Kidney capillary endothelial cell (primary cell): ENCODE results near the gene PSMA4.
A peak's percentile ranks its signal among the peaks of the same experiment; 100 is the strongest.
"Not testable (repeated sequence)": the region's sequence is repeated elsewhere in the genome, so short reads cannot be mapped to it uniquely, and the experiment has no call there.

Experiments used
- DNase-seq: peaks from one replicate; pipeline ENCODE4 v3.0.0-alpha.2; 2018; ENCODE audit warnings: low spot score

The PSMA4 gene

DNA sequence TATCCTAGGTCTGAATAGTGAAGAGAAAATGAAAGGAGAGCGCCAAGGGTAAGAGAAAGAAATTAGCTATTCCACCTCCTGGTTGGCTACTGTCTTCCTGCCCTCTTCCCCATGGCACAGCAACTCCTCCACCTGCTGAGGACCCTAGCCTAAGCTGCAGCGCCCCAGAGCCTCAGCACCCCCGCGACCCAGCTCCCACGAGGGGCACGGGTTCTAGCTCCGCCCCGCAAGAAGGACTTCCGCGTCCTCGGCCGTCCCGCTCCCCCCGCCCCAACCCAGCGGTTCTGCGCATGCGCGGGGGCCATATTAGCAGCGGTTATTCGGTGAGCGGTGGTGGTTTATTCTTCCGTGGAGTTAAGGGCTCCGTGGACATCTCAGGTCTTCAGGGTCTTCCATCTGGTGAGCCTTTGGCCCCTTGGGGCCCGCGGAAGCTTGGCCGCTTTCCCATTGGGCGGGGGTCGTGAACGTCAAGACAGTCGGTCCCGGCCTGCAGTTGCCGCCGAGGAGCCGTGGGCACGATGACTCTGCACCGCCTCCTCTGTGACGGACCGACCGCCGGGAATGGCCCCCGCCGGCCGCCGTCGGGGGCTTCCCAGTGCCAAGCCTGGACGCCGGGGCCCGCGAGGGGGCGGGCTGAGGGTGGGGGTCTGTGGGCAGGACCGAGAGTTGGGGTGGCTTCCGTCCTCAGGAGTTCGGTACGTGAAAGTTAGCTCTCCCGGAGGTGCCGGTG is at the start of gene PSMA4:
Gene PSMA4, plus strand, starts transcription at position 304 of the 730 bp plus-strand sequence. CDS start 1,484 bp downstream, outside the sequence.
- peak; percentile 79 for DNase-seq

DNA sequence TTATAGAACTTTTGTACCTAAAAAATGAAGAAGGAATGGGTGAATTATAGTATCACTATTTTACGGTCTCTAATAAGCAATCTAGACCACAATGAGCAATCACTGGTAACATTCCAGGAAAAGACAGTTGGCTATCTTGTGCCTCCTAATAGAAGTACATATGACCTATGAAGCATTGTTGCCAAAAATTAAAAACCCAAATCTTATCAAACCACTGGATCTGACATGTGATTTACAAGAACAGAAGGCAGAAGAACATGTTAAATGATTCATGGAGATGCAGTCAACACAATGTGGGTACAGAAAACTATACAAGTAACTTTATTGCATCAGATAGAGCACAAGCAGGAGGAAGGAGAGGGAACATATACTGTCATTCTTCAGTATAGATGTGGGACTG is 47.4 kb upstream of the PSMA4 start:
- no peak for DNase-seq

- DNase-seq, result no peak
Observed at GRCh38 chr15:78501857-78502256, 38.4 kb upstream of the PSMA4 start.

GRCh38 chr15:78502641-78503040 is 37.6 kb upstream of the PSMA4 start:
- no peak for DNase-seq

DNA sequence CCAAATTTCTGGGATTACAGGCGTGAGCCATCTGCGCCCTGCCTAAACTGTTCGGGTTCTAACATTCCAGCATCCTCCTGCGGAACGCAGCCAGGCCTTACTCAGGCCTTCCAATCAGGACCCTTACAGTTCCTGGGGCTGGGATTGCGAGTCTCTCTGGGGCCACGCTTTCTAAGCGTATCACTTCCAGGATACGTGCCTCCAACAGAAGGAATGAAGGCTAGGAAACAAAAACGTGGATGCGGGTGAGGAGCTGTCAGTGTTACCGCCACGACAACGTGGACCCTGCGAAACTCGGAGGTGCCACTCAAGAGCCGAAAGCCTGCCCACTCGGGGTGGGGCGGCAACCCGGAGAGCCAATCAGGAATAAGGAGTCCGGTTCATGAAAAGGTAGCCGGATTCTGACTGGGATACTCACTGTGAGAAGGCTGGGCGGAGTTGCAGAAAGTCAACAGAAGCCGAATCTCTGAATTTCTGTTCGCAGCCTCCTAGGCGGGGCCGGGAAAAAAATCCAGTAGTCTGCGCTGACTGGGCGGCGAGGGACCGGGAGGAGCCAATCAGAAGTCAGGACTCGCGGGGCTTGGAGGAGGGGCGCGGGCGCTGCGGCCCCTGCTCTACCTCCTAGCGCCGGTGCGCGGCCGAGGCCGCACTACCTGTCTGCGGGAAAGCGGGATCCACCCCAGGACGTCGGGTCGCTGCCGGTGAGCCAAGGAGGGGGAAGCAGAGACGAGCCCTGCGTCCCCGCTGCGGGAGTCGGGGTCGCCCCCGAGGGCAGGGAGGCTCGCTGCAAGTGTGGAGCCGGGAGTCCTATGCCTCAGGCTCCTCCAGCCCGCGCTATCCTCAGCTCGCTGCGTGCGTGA is 33.0 kb upstream of the PSMA4 start, which contains the start of gene HYKK:
Gene HYKK, plus strand, starts transcription at position 607 of the 860 bp plus-strand sequence. CDS start 5,512 bp downstream, outside the sequence.
- peak; percentile 97 for DNase-seq

DNA sequence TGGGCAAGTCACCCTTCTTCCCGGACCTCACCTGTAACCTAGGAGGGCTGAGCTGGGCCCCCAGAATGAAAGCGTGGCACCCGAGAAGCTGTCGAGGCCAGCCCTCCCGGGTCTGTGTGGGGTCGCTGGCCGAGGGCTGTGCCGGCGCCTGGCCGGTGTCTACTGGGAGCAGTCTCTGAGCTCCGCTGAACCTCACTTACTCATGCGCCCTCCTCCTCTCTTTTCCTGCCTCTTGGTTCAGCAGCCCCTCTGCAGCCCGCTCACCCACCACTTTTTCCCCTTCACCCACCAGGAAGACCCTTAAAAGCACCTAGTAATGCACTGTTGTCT is 32.4 kb upstream of the PSMA4 start:
- no peak for DNase-seq

DNA sequence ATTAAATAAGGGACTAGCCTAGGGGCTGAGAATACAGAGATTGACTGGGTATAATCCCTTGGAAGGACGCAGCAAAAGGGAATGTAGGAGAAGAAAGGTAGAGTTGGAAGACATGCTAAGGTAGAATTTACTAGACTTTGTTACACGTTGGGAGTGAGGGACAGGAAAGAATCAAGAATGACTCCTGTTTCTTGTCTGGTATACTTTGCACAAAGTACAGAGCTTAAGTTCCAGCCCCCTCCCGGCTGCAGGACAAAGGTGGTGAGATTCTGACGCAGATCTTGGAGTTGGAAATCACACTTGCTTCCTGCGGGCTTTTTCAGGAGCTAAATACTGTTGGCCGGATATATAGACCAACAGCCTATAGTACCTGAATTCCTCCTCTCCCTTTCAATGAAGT is 32.0 kb upstream of the PSMA4 start:
- DNase-seq, result no peak

GRCh38 chr15:78509726-78510312 is 30.4 kb upstream of the PSMA4 start:
- no peak for DNase-seq

GRCh38 chr15:78520035-78520434 is 20.2 kb upstream of the PSMA4 start:
- not testable (repeated sequence) for DNase-seq

- no peak for DNase-seq
Observed at GRCh38 chr15:78524230-78524629, 16.0 kb upstream of the PSMA4 start.

GRCh38 chr15:78527325-78527724 is 12.9 kb upstream of the PSMA4 start:
- no peak for DNase-seq

- no peak for DNase-seq
Observed at GRCh38 chr15:78533331-78533730, 6.9 kb upstream of the PSMA4 start.

GRCh38 chr15:78536134-78536533 is 4.1 kb upstream of the PSMA4 start:
- no peak for DNase-seq

GRCh38 chr15:78537266-78537905 is 2.9 kb upstream of the PSMA4 start:
- no peak for DNase-seq

GRCh38 chr15:78538358-78538757 is 1.9 kb upstream of the PSMA4 start:
- no peak for DNase-seq

- not testable (repeated sequence) for DNase-seq
Observed at GRCh38 chr15:78539464-78540140, 642 bp upstream of the PSMA4 start.

DNA sequence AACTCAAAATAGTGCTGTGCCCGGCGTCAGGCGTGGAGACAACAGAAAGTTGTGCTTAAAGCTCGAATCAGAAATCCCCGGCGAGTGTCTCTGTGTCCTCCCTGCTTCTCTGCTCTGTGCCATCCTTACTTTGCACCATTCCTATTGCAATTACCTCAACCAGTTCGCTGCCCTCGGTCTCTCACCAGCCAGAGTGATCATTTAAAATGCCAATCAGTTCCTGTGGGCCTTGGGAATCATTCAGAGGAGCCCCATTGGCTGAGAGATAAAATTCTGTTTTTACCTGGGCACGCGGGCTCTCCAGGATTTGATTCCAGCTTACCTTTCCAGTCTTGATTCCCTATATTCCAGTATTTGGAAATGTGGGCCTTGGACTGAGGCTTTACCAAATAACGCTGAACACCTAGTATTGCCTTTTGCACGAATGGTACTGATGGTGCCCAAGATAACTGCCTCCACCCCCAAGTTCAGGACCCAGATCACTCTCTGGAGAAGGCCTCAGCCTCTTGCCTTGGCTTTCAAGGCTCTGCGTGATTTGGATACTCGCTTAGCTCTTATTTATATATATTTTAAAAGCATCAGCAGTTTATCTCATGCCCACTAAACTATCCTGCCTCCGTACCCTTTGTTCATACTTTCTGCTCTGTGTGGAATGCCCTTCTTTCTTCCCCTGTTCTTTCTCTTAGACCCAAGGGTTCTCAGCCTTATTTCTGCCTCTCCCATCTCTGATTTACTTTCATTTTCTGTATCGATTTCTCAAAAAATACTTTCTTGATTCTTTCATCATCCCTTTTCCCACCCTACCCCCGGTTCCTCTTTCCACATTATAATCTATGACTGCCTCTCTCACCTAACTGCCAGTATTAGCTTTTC is 863 bp downstream of the PSMA4 start:
- no peak for DNase-seq

GRCh38 chr15:78541744-78542034 is 1.4 kb downstream of the PSMA4 start:
- no peak for DNase-seq

DNA sequence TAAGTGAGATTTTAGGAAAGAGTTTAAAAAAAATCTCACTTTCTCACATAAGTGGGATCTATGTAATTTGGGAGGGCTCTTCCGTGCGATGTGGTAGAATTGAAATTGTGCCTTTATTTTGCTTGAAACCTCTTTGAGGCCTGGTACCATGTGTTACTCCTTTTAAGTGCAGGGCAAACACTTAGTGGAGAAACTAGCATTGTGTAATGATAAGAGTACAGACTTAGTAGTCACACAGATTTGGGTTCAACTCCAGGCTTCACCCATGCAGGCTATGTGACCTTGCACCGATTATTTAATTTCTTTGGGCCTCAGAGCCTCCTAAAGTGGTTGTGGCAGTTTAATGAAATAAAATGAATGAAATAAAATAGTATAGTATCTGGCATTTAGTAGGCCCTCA is 2.4 kb downstream of the PSMA4 start:
- no peak for DNase-seq

- DNase-seq, result no peak
Observed at GRCh38 chr15:78550194-78550593, 9.9 kb downstream of the PSMA4 start.

DNA sequence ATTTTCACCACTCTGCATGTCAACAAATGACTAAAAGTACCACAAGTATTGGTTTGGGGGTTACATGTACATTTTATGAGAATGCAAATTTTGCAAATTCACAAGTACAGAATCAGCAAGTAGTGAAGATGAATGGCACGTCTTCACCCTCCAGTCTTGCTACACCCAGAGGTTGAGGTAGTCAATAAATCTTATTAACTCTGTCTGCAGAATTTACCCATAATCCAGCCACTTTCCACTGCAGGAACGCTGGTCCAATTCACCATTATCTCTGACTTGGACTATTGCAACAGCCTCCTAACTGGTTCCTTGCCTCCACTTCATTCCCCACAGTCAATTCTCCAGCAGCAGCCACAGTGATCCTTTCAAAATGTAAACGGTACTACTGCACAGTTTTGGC is 10.6 kb downstream of the PSMA4 start:
- no peak for DNase-seq
